ENCODE data around the gene TULP4.
"Not testable (repeated sequence)": the region's sequence is repeated elsewhere in the genome, so short reads cannot be mapped to it uniquely, and the experiment has no call there.

Gene TULP4

GRCh38 chr6:158337332-158337731 lies 25.1 kb downstream of the TULP4 start:
- peaks cover 9% of the 10 kb centered on the region for H3K4me1 ChIP-seq (ENCODE audit: control insufficient read depth, insufficient read depth, low read length)
- no peaks in the 10 kb centered on the region for H3K9me3 ChIP-seq (ENCODE audit: control insufficient read depth, low read length)
- H3K9ac ChIP-seq (ENCODE audit: low read length), result no peak overlapping the region
- no peaks in the 10 kb centered on the region for H3K36me3 ChIP-seq (ENCODE audit: control insufficient read depth, insufficient read depth, low read length)
- H3K27me3 ChIP-seq (ENCODE audit: control insufficient read depth, insufficient read depth, low read length), result no peaks in the 10 kb centered on the region
- no peak overlapping the region for H3K4me3 ChIP-seq (ENCODE audit: low read length)

- Histone ChIP-seq H3K27me3 (ENCODE audit: control insufficient read depth, insufficient read depth, low read length) (no peaks in the 10 kb centered on the region), H3K9ac (ENCODE audit: low read length) (no peak overlapping the region), H3K36me3 (ENCODE audit: control insufficient read depth, insufficient read depth, low read length) (no peaks in the 10 kb centered on the region), H3K9me3 (ENCODE audit: control insufficient read depth, low read length) (no peaks in the 10 kb centered on the region), H3K4me3 (ENCODE audit: low read length) (no peak overlapping the region), H3K4me1 (ENCODE audit: control insufficient read depth, insufficient read depth, low read length) (peaks cover 11% of the 10 kb centered on the region)
These were observed 26.2 kb downstream of the TULP4 start for GRCh38 chr6:158338311-158339112.

GRCh38 chr6:158339197-158339596 lies 26.9 kb downstream of the TULP4 start:
- H3K9ac ChIP-seq (ENCODE audit: low read length); H3K9me3 ChIP-seq (ENCODE audit: control insufficient read depth, low read length); H3K36me3 ChIP-seq (ENCODE audit: control insufficient read depth, insufficient read depth, low read length); H3K4me3 ChIP-seq (ENCODE audit: low read length); H3K27me3 ChIP-seq (ENCODE audit: control insufficient read depth, insufficient read depth, low read length): not testable (repeated sequence)
- H3K4me1 ChIP-seq (ENCODE audit: control insufficient read depth, insufficient read depth, low read length), result peaks cover 11% of the 10 kb centered on the region

- Histone ChIP-seq H3K4me1 (ENCODE audit: control insufficient read depth, insufficient read depth, low read length) (peaks cover 11% of the 10 kb centered on the region), H3K9ac (ENCODE audit: low read length) (no peak overlapping the region), H3K36me3 (ENCODE audit: control insufficient read depth, insufficient read depth, low read length) (no peaks in the 10 kb centered on the region), H3K27me3 (ENCODE audit: control insufficient read depth, insufficient read depth, low read length) (no peaks in the 10 kb centered on the region), H3K9me3 (ENCODE audit: control insufficient read depth, low read length) (no peaks in the 10 kb centered on the region), H3K4me3 (ENCODE audit: low read length) (no peak overlapping the region)
These were observed 28.0 kb downstream of the TULP4 start for GRCh38 chr6:158340252-158340651.

- H3K27me3 ChIP-seq (ENCODE audit: control insufficient read depth, insufficient read depth, low read length), result no peaks in the 10 kb centered on the region
- H3K4me3 ChIP-seq (ENCODE audit: low read length), result no peak overlapping the region
- H3K4me1 ChIP-seq (ENCODE audit: control insufficient read depth, insufficient read depth, low read length), result peaks cover 11% of the 10 kb centered on the region
- H3K9me3 ChIP-seq (ENCODE audit: control insufficient read depth, low read length), result no peaks in the 10 kb centered on the region
- no peak overlapping the region for H3K9ac ChIP-seq (ENCODE audit: low read length)
- H3K36me3 ChIP-seq (ENCODE audit: control insufficient read depth, insufficient read depth, low read length), result no peaks in the 10 kb centered on the region
These were observed 32.3 kb downstream of the TULP4 start for GRCh38 chr6:158344534-158344933.

- not testable (repeated sequence) for H3K4me1 ChIP-seq (ENCODE audit: control insufficient read depth, insufficient read depth, low read length); H3K4me3 ChIP-seq (ENCODE audit: low read length); H3K9ac ChIP-seq (ENCODE audit: low read length); H3K36me3 ChIP-seq (ENCODE audit: control insufficient read depth, insufficient read depth, low read length); H3K9me3 ChIP-seq (ENCODE audit: control insufficient read depth, low read length); H3K27me3 ChIP-seq (ENCODE audit: control insufficient read depth, insufficient read depth, low read length)
These were observed 33.2 kb downstream of the TULP4 start for GRCh38 chr6:158345444-158345843.

GRCh38 chr6:158347335-158347734 lies 35.1 kb downstream of the TULP4 start:
- Histone ChIP-seq H3K36me3 (ENCODE audit: control insufficient read depth, insufficient read depth, low read length) (no peaks in the 10 kb centered on the region), H3K4me1 (ENCODE audit: control insufficient read depth, insufficient read depth, low read length) (peaks cover 2% of the 10 kb centered on the region), H3K27me3 (ENCODE audit: control insufficient read depth, insufficient read depth, low read length) (no peaks in the 10 kb centered on the region), H3K4me3 (ENCODE audit: low read length) (no peak overlapping the region), H3K9ac (ENCODE audit: low read length) (no peak overlapping the region), H3K9me3 (ENCODE audit: control insufficient read depth, low read length) (no peaks in the 10 kb centered on the region)

GRCh38 chr6:158348737-158349504 lies 36.7 kb downstream of the TULP4 start:
- not testable (repeated sequence) for H3K27me3 ChIP-seq (ENCODE audit: control insufficient read depth, insufficient read depth, low read length); H3K36me3 ChIP-seq (ENCODE audit: control insufficient read depth, insufficient read depth, low read length); H3K9ac ChIP-seq (ENCODE audit: low read length); H3K4me1 ChIP-seq (ENCODE audit: control insufficient read depth, insufficient read depth, low read length); H3K4me3 ChIP-seq (ENCODE audit: low read length); H3K9me3 ChIP-seq (ENCODE audit: control insufficient read depth, low read length)

GRCh38 chr6:158349505-158350275 lies 37.4 kb downstream of the TULP4 start:
- not testable (repeated sequence) for H3K9me3 ChIP-seq (ENCODE audit: control insufficient read depth, low read length); H3K9ac ChIP-seq (ENCODE audit: low read length); H3K27me3 ChIP-seq (ENCODE audit: control insufficient read depth, insufficient read depth, low read length); H3K4me1 ChIP-seq (ENCODE audit: control insufficient read depth, insufficient read depth, low read length); H3K36me3 ChIP-seq (ENCODE audit: control insufficient read depth, insufficient read depth, low read length); H3K4me3 ChIP-seq (ENCODE audit: low read length)

GRCh38 chr6:158350731-158351130 lies 38.5 kb downstream of the TULP4 start:
- H3K9me3 ChIP-seq (ENCODE audit: control insufficient read depth, low read length); H3K27me3 ChIP-seq (ENCODE audit: control insufficient read depth, insufficient read depth, low read length); H3K9ac ChIP-seq (ENCODE audit: low read length); H3K4me1 ChIP-seq (ENCODE audit: control insufficient read depth, insufficient read depth, low read length); H3K36me3 ChIP-seq (ENCODE audit: control insufficient read depth, insufficient read depth, low read length); H3K4me3 ChIP-seq (ENCODE audit: low read length): not testable (repeated sequence)

GRCh38 chr6:158353883-158354877 lies 41.9 kb downstream of the TULP4 start:
- H3K27me3 ChIP-seq (ENCODE audit: control insufficient read depth, insufficient read depth, low read length), result no peaks in the 10 kb centered on the region
- H3K9me3 ChIP-seq (ENCODE audit: control insufficient read depth, low read length), result no peaks in the 10 kb centered on the region
- H3K4me1 ChIP-seq (ENCODE audit: control insufficient read depth, insufficient read depth, low read length), result no peaks in the 10 kb centered on the region
- H3K4me3 ChIP-seq (ENCODE audit: low read length), result no peak overlapping the region
- H3K9ac ChIP-seq (ENCODE audit: low read length), result no peak overlapping the region
- no peaks in the 10 kb centered on the region for H3K36me3 ChIP-seq (ENCODE audit: control insufficient read depth, insufficient read depth, low read length)

Measured in mucosa of stomach (tissue), 1 donor.